ENCODE results near the gene COG7. TPM values are rescaled to one million over a fixed set of nuclear protein-coding genes. Genes with fewer than 3 reads are reported as not detected.

COG7 gene
- polyA plus RNA-seq, 1 experiment, result 19.6 TPM

DNA sequence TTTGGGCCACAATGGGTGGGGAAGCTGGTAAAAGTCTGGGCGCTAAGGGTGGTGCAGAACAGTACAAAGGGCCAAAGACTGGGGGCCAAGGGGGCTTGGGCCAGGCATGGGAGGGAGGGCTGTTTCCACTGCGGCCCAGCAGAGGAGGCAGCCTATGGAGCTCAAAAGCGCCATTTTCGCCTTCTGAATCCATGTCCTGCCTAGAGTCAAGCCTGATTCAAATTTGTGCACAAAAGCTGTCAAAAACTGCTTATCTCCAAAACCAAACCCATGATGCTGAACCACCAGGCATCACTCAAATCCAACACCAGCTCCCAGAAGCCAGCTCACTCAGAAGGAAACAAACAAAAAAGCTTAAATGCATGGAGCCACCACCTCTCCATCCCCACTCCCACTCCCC is 16.0 kb downstream of the COG7 start:
- Histone ChIP-seq H3K27ac (ENCODE audit: low read depth, low read length) (no peak overlapping the region), H3K9me3 (ENCODE audit: control insufficient read depth, insufficient read depth, low read length) (no peaks in the 10 kb centered on the region), H3K4me3 (ENCODE audit: low read depth, low read length) (no peak overlapping the region), H3K27me3 (ENCODE audit: control insufficient read depth, insufficient read depth, low read length) (no peaks in the 10 kb centered on the region)
- DNase-seq (ENCODE audit: low read depth, low spot score), result no peak
- TF ChIP-seq, protein P1, sequence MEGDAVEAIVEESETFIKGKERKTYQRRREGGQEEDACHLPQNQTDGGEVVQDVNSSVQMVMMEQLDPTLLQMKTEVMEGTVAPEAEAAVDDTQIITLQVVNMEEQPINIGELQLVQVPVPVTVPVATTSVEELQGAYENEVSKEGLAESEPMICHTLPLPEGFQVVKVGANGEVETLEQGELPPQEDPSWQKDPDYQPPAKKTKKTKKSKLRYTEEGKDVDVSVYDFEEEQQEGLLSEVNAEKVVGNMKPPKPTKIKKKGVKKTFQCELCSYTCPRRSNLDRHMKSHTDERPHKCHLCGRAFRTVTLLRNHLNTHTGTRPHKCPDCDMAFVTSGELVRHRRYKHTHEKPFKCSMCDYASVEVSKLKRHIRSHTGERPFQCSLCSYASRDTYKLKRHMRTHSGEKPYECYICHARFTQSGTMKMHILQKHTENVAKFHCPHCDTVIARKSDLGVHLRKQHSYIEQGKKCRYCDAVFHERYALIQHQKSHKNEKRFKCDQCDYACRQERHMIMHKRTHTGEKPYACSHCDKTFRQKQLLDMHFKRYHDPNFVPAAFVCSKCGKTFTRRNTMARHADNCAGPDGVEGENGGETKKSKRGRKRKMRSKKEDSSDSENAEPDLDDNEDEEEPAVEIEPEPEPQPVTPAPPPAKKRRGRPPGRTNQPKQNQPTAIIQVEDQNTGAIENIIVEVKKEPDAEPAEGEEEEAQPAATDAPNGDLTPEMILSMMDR (IDR thresholded peaks at IDR 0.05; ENCODE audit: low read depth, low read length), result no peak
- POLR2A ChIA-PET, result no interaction called here
- CTCF ChIA-PET, result interaction anchor here (0.5 to 5.5 kb wide), 11 partner anchors 9 to 538 kb away, joined by 3 to 197 read pairs (median 20); partner anchors contain the start of gene SCNN1G

DNA sequence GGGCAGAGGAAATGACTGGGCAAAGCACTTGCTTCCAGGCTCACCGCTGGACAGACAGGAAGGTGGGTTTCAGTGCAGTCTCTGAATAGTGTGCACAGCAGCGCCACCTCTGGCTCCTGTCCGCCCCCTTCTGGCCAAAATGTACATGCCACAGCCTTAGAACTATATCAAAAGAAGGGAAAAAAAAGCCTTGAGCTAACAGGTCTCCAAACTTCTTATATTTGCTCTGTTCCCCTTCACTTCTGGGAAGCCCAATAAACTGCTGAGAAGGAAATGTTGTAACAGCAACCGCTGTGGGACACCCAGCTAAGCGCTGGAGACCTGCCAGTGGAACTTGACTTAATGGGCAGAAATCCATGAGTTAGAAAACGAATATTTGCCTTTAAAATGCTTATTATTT is 17.5 kb downstream of the COG7 start:
- Histone ChIP-seq H3K9me3 (ENCODE audit: control insufficient read depth, insufficient read depth, low read length) (no peaks in the 10 kb centered on the region), H3K4me3 (ENCODE audit: low read depth, low read length) (no peak overlapping the region), H3K27ac (ENCODE audit: low read depth, low read length) (no peak overlapping the region), H3K27me3 (ENCODE audit: control insufficient read depth, insufficient read depth, low read length) (no peaks in the 10 kb centered on the region)
- TF ChIP-seq, protein P1 (IDR thresholded peaks at IDR 0.05; ENCODE audit: low read depth, low read length), result peak; percentile 91
- POLR2A ChIA-PET, result no interaction called here
- DNase-seq (ENCODE audit: low read depth, low spot score), result no peak
- CTCF ChIA-PET, result interaction anchor here (0.5 to 5.5 kb wide), 75 partner anchors 7 to 1875 kb away, joined by 3 to 197 read pairs (median 4); partner anchors contain the start of genes COG7, NDUFAB1 and SCNN1G

- H3K4me3 ChIP-seq (ENCODE audit: low read depth, low read length), result no peak overlapping the region
- H3K27me3 ChIP-seq (ENCODE audit: control insufficient read depth, insufficient read depth, low read length), result no peaks in the 10 kb centered on the region
- TF ChIP-seq, protein P1 (IDR thresholded peaks at IDR 0.05; ENCODE audit: low read depth, low read length), result peak; percentile 86
- DNase-seq (ENCODE audit: low read depth, low spot score), result peak; percentile 63
- no peak overlapping the region for H3K27ac ChIP-seq (ENCODE audit: low read depth, low read length)
- ChIA-PET CTCF (interaction anchor here (0.6 to 5.5 kb wide), 71 partner anchors 9 to 757 kb away, joined by 3 to 197 read pairs (median 5); partner anchors contain the start of genes COG7, SCNN1G and USP31), POLR2A (no interaction called here)
- H3K9me3 ChIP-seq (ENCODE audit: control insufficient read depth, insufficient read depth, low read length), result no peaks in the 10 kb centered on the region
These were observed 18.6 kb downstream of the COG7 start for GRCh38 chr16:23434380-23434779.

DNA sequence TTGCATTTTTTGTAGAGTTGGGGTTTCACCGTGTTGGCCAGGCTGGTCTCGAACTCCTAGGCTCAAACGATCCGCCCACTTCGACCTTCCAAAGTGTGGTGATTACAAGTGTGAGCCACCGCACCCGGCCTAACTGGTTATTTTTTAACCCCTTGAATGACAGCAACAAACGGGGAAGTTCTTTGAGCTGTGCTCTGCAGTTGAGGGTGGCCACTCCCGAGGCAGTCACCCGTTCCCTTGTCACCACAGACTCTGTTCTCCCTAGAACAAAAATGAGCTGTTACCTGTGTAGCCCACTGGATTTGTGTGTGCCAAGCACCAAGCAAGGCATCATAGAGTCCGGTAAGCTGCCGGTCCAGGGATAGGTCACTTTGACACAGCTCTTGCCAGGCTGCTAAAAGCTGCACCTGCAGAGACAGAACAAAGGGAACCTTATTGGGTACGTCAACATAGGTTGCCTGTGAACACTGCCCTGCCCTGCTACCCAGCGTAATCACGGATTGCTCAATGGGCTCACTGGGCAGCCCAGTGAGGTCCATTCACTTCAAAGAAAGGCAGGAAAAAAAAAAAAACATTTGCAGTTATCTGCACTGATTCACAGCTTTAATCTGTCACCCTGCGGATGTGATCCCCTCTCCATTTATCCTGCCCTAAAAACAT is 19.6 kb downstream of the COG7 start:
- TF ChIP-seq, protein P1 (IDR thresholded peaks at IDR 0.05; ENCODE audit: low read depth, low read length), result no peak
- no peak for DNase-seq (ENCODE audit: low read depth, low spot score)
- CTCF ChIA-PET, result interaction anchor here (0.5 to 5.5 kb wide), 58 partner anchors 8 to 1775 kb away, joined by 3 to 197 read pairs (median 6); partner anchors contain the start of genes COG7, SCNN1G and USP31
- no peaks in the 10 kb centered on the region for H3K27me3 ChIP-seq (ENCODE audit: control insufficient read depth, insufficient read depth, low read length)
- no peak overlapping the region for H3K27ac ChIP-seq (ENCODE audit: low read depth, low read length)
- no peaks in the 10 kb centered on the region for H3K9me3 ChIP-seq (ENCODE audit: control insufficient read depth, insufficient read depth, low read length)
- no peak overlapping the region for H3K4me3 ChIP-seq (ENCODE audit: low read depth, low read length)
- POLR2A ChIA-PET, result no interaction called here
